Activated effector memory CD4-positive, alpha-beta T cell treated with Interleukin-2 at 50 U/mL for 16 hours (primary cell): ENCODE data around the gene CDK11A.
A peak's percentile ranks its signal among the peaks of the same experiment; 100 is the strongest.

Experiments
- DNase-seq: peaks from one replicate; pipeline ENCODE4 v3.0.0-alpha.2; 2020

The CDK11A gene

GRCh38 chr1:1658583-1659549, 65.3 kb downstream of the CDK11A start, which contains the start of gene CDK11B:
CDK11B (minus strand) TSS chr1:1659004; CDS start chr1:1657485, 1,519 bp downstream.
- peak; percentile 99 for DNase-seq
